Measurements from ENCODE around the gene ST14. TPM values are rescaled to one million over a fixed set of nuclear protein-coding genes. Genes with fewer than 3 reads are reported as not detected.

ST14 gene
- total RNA-seq (2014; rRNA removed; shearing (Covaris generic)), result 0.30 and 0.44 TPM in 2 replicates

DNA sequence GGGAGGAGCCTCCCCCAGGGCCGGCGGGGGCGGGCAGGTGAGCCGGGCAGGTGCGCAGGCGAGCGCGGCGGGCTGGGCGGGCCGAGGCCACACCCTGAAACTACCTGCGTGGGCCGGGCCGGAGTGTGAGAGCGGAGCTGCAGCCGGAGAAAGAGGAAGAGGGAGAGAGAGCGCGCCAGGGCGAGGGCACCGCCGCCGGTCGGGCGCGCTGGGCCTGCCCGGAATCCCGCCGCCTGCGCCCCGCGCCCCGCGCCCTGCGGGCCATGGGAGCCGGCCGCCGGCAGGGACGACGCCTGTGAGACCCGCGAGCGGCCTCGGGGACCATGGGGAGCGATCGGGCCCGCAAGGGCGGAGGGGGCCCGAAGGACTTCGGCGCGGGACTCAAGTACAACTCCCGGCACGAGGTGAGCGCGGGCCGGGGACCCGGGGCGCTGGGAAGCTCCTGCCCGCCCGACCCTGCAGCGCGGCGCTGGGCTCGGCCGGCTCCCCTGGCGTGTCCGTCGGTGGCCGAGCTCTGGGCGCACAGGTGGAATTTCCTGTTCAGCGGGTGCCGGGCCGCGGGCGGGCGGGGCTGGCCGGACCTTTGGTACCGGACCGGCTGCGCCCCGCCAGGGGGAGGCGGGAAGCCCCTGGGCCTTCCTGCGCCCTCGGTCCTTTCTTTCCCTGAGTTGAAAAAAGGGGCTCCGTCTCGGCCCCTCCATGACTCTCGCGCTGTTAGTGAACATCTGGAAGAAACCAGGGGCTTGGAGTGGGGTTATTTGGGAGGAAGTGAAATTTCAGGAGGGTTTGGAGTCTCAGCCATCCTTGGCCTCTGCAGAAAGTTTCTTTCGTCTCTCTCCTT is at the start of gene ST14:
ST14 (plus strand) TSS at position 126 of the 841 bp plus-strand sequence; CDS start at position 324, 198 bp downstream.
- no peak for DNase-seq (ENCODE audit: low read depth)

DNA sequence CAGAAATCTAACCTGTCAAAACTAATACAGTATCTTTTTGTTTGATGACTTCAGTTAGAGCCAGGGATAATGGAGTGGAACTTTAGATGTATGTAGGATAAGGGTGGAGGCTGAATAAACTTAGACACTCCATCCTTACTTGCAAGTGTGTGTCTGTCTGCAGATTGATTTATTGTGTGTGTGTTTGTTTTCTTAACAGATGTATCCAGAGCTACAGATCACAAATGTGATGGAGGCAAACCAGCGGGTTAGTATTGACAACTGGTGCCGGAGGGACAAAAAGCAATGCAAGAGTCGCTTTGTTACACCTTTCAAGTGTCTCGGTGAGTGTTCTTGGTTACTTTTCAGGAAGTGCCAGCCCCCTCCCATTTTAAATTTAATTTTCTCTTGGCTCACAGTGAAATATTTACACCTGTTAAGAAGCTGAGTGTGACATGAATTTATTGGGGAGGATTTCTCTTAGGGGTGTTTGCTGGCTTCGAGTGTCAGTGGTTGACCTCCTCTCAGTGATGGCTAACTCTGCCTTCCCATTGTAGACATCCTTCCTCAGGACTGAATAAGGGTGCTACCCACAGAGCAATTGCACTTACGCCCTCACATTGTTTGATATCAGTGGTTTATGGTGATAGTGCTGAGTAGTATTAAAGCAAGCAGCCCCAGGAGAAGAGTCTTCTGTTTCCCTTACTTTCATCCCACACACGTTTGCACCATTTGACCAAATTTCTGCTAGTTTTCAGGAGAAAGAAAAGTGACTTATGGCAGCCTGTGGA is 49.1 kb upstream of the ST14 start:
- DNase-seq (ENCODE audit: low read depth), result no peak

DNA sequence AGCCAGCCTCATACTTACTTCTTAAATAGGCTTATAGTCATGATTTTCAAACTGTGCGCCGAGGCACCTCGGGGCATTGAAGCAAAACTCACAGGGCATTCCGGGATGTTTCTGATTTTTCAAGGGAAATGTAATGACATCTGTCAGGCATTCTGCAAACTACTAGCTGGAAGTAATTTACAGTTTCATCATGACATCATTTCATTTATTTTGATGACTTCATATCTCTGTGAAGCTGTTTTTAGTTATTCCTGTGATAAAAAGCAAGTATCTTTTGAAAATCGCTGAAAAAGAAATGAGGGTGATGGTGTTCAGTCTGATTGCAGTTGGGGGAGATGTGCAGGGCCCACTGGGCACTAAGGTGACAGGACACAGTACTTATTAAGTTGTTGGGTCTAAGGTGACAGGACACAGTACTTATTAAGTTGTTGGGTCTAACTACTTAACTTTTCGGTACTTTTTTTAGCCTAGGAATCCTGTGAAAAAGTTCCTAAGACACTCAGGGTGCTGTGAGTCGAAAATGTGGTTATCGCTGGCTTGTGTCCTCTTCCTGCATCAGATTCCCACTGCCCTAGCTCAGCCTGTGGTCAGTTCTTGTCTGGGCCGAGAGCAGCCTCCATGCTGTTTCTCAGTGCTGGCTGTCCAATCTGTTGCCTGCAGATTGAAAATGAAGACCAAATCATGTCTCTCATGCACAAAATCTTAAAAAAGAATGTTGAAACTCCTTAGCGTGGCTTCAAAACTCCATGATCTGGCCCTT is 47.3 kb upstream of the ST14 start:
- no peak for DNase-seq (ENCODE audit: low read depth)

DNA sequence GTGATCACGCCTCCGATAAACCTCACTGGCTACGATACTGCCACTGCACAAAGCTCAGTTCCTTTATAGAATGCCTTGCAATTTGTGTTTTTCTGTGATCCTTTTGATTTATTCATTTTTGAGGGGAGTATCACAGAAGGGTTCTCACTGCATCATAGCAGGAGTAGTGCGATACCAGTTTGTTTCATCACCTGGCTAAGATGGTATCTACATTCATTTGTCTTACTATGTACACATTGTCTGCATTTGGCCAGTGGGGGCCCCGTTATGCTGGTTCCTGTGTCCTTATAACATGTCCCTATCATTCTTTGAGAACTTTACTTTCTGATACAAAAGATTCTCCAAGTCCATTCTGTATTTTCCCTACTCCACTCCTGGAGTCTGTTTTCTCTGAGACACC is 45.3 kb upstream of the ST14 start:
- DNase-seq (ENCODE audit: low read depth), result no peak

DNA sequence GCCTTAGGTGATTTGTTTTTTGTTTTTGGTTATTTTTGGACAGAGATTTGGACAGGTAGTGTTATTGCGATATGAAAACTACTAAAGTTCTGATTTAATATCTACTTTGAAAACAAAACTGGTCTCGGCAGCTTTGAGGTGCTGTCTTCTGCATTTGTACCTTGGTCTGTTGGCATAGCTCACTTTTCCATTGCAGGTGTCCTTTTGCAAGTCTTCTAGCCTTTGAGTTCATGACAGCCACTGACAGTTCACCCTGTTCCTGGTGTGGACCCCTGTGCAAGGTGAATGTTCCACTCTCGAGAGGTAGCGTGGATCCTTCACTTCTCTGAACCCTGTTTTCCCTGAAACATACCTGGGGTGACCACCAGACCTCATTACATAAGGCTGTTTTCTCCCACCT is 44.9 kb upstream of the ST14 start:
- DNase-seq (ENCODE audit: low read depth), result no peak

DNA sequence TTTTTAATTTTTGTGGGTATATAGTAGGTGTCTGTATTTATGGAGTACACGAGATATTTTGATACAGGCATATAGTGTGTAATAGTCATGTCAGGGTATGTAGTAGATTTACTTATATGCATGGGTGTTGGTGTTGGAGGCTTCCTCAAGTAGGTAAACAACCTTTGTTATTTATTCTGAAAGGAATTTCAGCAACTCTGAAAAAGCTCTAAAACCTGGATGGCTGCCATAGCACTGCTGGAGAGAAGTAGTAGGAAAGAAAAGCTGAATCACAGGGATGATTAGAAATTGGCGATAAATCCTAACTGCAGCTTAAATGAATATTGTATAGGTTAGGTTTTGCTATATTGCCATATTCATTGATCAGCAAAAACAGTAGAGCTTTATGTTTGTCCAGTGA is 44.4 kb upstream of the ST14 start:
- peak; percentile 47 for DNase-seq (ENCODE audit: low read depth)

DNA sequence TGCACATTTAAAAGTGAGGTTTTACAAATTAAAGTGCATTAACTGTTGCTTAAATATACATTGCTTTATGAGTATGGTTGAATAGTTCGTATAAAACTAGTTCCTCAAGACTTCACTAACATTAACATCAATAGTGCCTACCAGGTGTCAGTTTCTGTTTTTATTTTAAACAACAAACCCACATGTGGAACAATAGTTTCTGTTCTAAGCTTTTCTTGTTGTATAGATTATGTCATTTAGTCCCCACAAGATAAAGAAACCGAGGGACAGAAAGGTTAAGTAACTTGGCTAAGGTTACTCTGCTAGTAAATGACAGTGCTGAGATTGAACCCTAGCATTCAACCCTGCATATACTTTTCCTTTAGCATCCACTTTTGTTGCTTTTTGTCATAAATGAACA is 41.4 kb upstream of the ST14 start:
- DNase-seq (ENCODE audit: low read depth), result no peak

DNA sequence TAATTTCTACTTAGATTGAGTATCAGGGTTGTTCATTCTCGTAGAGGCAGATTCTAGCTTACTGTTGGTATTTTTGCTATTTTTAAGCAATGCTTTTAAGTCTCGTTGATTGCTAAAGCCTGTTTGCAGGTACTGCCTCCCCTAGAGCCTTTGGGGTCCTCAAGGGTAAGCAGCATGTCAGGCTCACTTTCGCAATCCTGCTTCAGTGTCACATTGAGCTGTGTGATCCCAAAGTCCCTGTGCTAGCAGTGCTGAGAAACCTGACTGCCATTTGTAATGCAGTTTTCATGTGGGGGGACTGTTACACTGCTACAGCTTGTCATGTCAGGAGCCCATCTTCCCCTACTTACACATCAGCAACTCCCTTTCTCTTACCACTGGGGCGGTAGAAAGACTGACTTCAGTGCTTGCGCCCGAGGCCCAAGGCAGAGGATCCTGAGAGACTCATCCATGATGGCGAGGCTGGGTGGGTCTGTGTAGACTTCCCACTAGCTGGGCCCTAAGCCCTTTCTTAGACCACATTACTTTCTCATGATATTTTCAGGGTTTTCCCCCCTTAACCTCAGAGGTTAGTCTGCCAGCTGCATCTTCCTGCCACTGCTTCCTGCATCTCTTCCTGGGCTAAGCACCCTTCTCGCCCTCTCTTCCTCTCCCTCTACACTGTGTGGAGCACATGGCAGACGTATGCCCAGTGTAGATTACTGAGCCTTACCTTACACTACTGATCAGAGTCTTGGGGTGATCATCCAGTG is 40.8 kb upstream of the ST14 start:
- no peak for DNase-seq (ENCODE audit: low read depth)

DNA sequence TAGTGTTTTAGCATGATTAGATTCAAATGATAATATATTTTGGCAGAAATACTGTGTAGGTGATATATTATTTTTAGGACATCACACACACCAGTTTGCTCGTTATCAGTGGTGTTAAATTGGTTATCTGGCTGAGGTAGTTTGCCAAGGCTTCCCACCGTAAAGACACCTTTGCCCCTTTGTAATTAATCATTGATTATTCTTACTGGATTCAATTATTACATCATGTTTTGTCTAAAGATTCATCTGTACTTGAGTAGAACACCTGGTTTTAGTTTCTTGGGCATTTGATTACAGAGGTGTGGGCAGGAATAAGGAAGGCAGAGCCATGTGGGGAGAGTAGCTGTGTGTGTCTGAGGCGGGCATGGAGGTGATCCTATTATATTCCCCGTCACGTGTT is 39.5 kb upstream of the ST14 start:
- DNase-seq (ENCODE audit: low read depth), result no peak

DNA sequence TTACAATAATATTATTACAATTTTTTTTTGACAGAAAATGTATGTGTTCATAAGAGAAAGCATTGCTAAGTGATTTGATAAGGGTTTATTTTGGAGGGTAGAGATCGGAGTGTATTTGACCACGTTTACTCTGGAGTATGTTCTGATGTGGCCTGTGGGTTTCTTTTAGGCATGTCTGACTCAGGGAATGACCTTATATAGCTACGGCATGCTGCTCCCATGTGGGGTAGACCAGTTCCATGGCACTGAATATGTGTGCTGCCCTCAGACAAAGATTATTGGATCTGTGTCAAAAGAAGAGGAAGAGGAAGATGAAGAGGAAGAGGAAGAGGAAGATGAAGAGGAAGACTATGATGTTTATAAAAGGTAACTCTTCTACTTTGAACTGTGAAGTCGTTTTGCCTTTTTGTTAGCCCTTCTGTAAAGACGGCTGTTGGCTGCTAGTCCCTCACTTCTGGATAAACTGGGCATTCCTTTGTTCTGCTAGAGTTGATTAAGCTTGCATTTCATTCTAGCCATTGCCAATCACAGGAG is 38.1 kb upstream of the ST14 start:
- peak; percentile 65 for DNase-seq (ENCODE audit: low read depth)

DNA sequence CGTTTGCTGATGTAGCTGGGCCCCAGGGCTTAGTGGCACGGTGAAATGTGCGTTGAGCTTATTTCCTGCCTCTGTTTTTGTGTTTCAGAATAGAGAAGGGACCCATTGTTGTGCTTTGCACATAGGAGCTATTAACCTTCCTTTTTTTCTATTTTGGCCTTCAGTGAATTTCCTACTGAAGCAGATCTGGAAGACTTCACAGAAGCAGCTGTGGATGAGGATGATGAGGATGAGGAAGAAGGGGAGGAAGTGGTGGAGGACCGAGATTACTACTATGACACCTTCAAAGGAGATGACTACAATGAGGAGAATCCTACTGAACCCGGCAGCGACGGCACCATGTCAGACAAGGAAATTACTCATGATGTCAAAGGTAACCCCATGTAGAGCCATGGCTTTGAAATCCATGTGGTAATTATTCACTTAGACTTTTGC is 37.4 kb upstream of the ST14 start:
- no peak for DNase-seq (ENCODE audit: low read depth)

DNA sequence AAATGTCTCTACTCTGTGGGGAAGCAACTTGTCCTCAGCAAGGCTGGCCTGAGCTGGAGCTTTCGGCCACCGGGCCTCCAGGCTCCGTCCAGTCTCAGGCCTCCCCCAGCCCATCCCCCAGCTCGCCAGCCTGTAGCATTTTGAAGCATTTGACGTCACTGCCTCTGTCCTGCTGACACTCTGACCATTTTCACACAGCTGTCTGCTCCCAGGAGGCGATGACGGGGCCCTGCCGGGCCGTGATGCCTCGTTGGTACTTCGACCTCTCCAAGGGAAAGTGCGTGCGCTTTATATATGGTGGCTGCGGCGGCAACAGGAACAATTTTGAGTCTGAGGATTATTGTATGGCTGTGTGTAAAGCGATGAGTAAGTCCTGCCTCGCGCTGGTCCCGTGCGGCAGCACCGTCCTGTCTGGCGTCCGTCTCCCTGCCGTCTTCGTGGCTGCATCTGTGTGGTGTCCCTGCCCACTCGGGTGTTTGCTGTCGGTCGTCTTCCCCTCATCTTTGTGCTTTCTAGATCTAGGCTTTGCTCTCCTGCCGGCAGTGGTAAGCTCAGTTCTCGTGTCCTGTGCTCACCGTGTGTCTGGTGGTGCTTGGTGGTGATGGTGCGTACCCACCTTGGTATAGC is 36.1 kb upstream of the ST14 start:
- no peak for DNase-seq (ENCODE audit: low read depth)

DNA sequence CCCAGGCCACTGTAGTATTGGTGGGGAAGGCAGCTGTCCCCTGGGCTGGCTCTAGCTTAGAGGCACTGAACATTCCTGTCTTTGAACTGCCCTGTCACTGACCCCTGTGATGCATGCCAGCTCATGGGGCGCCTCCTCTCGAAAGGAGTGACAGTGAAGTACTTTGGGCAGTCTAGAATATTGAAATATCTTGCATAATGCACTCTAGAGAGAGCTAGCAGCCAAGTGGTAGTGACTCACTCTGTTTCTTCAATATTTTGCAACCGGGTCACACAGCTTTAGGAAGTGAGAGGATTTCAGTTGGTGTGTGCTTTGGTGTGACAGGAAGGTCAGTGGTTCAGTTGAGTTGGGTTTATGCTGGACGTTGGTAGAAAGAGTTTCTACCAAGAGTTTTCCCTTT is 35.5 kb upstream of the ST14 start:
- DNase-seq (ENCODE audit: low read depth), result peak; percentile 91

DNA sequence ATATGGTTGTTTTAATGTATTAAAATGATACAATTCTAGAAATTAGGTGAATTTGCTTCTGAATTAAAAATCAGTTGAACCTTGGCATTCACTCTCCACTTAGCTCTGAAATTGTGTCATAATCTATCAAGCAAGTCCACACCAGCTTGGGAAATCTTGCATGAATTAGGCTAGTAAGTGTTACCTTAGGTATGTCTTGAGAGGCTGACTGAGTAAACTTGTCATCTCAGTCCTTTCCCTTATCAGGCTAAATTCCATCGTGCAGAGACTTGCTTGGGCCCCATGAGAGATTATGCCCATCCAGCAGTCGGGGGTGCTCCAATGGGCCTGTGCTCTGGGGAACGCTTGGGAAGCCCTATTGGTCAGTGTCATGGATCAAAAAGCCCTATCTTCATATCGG is 33.9 kb upstream of the ST14 start:
- no peak for DNase-seq (ENCODE audit: low read depth)

DNA sequence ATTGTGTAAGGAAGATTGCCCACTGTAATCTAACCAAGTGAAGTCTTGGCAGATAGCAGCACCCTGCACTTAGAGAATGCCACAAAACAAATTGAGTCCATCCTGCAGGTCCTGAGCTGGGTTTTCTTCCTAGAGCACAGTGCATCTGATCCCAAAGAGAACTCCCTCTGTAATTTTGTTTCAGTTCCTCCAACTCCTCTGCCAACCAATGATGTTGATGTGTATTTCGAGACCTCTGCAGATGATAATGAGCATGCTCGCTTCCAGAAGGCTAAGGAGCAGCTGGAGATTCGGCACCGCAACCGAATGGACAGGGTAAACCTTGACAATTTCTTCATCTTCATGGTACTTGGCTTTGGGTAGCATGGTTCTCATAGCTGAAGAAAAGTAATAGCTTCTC is 33.1 kb upstream of the ST14 start:
- no peak for DNase-seq (ENCODE audit: low read depth)

DNA sequence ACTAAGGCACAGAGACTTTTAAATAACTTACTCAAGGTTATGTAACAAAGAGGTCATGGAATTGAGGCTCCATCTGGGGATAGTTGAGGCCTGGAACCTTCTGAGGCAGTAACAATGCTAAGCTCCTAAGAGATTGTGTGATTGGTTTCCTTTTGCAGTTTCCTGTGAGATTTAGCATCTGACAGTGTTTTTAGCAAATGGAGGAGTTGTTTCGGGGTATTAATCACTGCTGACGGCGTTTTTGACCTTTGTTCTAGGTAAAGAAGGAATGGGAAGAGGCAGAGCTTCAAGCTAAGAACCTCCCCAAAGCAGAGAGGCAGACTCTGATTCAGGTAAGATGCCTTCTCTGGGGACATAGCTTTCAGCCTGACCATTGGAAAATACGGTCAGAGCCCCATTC is 32.1 kb upstream of the ST14 start:
- DNase-seq (ENCODE audit: low read depth), result no peak

DNA sequence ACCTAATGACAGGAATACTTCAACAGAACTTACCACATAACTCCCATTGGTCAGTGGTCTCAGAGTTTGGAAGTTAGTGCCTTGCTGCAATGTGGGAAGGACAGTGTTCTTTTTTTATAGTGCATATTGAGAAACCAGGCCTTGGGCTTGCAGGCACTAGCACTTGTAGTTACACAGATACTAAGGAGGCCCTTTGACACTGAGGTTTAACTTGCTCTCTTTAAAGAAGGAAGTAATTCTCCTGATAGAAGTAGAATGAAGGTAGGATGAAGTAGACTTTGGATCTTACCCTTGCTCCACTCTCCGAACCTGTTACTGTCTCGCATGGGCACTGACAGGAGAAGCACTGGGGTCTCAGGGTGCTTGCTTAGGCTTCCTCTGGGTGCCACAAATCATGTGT is 31.0 kb upstream of the ST14 start:
- DNase-seq (ENCODE audit: low read depth), result no peak

DNA sequence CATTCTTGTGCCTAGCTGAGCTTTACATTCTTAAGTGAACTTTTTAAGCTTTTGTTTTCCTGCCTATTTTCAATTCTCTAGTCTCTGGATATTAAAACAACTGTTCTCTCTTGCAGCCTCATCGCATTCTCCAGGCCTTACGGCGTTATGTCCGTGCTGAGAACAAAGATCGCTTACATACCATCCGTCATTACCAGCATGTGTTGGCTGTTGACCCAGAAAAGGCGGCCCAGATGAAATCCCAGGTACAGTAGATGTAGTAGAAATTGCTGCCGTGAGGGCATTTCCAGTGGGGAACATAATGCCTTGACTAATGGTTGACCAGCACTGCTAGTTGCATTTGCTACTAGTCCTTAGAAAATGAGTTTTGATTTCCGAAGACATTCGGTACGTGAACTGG is 29.7 kb upstream of the ST14 start:
- no peak for DNase-seq (ENCODE audit: low read depth)

DNA sequence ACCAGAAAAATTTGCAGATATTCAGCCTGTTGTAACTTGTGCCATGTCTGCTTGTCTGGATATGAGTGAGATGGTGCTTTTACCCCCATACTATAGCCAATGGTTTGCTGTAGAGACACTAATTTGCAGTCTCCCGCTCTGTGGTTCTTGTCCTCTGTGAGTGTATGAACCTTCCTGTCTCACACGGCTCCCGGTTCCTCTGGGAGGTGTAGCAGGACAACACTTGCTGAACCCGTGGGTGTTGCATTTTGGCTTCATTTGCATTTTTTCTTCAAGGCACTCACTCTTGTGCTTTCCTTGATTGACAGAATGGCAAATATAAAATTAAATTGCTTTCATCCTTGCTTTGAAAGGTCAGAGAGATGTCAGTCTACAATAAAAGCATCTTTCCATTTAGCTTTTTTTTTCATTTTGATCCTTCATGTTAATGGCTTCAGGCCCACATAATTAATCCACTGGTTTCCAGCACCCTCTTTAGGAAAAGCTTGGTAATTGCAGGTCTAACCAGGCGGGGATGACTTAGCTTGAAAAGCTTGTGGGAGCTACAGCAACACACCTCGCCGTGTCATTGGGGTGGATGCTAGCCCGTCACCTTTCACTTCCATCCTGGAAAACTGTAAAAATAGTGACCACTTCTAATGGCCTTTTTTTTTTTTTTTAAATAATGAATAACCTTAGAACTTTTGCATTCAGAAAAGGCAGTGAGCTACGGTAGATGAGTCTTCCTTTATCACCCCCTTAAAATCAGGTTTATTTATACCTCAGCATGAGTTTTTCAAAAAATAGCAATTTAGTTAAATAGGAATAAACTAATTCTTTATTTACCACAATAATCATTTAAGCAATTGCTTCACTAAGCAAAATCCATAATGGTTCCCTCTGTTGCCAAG is 27.4 kb upstream of the ST14 start:
- DNase-seq (ENCODE audit: low read depth), result peak; percentile 65

DNA sequence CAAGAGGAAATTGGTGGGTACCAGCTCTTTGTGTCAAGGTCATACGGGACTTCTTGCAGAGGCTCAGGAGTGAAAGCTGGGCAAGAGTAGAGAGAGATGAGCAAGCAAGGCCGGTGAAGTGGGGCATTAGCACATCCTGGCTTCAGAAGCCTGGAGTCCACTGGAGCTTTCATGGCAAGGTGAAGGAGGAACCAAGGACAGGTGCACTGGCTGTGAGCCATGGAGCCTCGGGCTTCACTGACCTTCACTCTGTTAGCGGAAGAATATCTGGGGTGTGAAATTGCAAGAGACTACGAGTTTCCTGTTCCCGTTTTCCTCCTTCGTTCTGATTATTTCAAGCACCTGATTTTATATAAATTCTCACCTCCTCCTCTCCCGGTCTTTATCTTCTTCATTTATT is 25.9 kb upstream of the ST14 start:
- no peak for DNase-seq (ENCODE audit: low read depth)

All from M059J (cell line).